NCI-H526 treated with DMSO at 0.1 percent for 48 hours (cell line): ENCODE measurements around the gene FOXD4L6.
"Not testable (repeated sequence)": the region's sequence is repeated elsewhere in the genome, so short reads cannot be mapped to it uniquely, and the experiment has no call there.

Source experiments
- DNase-seq: peaks from one replicate; lab custom pipeline; 2025; lab: John Stamatoyannopoulos, UW

The FOXD4L6 gene

DNA sequence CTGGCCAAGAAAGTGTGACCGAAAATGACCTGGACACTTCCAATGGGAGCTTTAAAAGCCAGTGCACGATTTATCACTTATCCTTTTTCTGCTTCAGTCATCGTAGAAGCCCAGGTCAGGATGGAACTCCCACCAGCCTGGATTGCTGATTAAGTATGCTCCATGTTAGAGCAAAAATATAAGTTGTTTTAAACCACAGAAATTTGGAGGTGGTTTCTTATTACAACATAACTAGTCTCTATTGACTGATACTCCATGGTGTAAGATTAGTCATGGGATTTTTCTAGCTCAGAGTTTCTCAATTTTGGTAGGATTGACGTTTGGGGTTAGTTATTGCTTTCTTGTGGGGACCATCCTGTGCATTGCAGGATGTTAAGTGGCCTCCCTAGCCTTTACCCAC, 29.7 kb downstream of the FOXD4L6 start:
- DNase-seq: not testable (repeated sequence)

DNA sequence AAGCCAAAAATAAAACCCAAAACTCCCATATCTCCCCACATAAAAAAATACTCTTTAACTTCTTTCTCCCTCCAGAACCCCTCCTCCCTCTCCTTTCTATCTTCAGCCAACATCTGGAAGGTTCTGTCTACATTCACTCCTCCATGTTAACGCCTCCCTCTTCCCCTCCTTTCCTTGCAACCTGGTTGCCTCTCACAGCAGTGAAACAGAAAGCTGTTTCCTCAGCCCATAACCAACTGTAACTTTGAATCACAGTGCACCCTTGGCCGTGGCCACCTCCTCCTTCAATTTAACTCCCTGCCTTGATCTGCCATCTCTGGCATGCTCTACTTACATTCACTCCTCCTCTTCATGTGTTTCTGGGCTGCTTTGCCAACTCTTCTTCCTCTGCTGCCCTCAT, 33.4 kb downstream of the FOXD4L6 start:
- DNase-seq: not testable (repeated sequence)

DNA sequence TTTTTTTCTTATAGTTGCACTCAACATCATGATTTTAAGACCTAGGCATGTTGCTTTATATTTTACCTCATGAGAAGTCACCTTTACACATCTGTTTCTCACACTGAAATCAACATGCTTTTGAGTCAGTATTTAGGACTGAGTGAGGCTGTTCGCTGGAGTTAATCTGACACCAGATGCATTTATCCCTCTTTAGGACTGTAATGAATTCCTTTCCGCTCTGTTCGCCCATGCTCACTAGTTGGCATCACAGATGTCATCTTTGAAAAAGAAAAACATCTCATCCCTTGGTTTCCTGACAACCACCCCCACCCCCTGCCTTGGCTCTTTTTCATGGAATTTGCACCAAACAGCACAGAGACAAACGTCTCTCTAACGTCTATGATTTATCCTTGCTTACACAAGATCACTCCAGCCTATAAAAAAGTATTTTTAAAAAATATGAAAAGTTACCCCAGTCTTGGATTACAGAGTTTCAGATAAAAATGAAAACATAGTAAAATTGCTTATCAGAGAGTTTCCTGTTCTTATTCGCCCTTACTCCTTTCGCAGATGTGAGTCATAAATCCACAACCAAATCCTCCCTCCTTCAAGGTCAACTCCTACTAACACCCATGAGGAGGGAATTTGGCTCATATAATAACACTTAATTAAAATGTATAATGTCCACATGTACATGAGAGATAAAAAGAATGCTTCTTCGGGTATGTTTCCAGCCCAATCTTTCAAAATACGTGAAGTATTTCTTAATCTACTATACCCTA, 34.3 kb downstream of the FOXD4L6 start:
- DNase-seq: not testable (repeated sequence)

DNA sequence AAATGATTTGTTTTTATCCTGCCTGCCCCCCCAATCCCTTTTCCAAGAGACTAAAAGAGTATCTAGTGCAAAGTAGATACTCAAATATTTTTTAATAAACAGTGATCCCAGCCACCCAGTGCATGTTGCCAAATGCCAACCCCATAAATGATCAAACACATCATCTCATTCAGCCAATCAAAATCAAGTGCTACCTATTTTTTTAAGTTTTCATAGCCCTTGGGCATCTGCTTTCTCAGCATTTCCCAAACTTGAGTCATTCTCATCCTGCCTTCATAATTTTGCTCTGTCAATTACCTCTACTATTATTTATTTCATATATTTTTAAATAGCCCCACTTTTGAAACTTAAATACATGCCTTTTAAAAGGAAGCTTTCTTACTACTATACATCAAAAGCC, 37.6 kb downstream of the FOXD4L6 start:
- not testable (repeated sequence) for DNase-seq

DNA sequence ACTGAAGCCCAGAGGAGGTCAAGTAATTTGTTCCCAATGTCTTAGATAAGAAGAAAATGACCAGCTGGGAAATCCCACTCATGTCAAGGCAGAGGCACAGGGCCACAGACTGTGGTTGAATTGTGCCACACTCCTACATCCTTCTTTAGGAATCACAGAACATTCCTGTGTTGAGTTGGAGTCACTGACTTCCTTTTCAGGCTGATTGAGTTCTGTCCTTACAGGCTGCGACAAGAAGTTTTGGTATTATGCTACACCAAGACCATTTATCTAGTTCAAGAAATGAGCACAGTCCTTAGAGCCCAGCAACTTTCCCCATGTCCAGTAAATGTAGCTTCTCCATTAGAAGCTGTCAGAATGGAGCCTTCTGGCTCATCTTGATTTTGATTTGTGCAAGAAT, 38.1 kb downstream of the FOXD4L6 start:
- not testable (repeated sequence) for DNase-seq

DNA sequence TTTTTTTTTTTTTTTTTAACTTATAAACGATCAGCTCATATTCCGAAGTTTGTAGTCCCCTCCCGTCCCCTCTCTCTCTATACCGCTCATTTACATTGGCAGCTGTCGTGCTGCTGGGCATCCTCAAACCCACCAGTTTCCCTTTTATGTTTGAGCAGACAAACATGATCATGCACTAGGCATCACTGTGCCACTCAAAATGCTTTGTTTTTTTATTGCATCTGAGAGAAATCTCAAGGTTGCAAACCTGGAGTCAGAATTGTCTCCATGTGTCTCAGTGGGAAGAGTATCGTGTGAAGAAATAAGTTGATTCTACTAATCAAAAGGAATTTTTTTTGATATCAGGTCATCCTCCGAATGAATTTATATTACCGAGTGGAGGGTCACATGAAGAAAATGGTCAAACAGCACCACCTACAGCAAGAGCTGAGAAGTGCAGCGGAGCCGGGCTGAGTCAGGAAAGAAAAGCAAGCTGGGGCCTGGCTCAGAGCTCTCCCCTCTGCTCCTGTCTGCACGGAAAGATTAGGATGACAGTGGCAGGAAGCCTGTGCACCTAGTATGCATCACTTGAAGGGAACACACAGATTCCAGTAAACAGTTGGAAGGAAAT, 39.9 kb downstream of the FOXD4L6 start:
- not testable (repeated sequence) for DNase-seq

DNA sequence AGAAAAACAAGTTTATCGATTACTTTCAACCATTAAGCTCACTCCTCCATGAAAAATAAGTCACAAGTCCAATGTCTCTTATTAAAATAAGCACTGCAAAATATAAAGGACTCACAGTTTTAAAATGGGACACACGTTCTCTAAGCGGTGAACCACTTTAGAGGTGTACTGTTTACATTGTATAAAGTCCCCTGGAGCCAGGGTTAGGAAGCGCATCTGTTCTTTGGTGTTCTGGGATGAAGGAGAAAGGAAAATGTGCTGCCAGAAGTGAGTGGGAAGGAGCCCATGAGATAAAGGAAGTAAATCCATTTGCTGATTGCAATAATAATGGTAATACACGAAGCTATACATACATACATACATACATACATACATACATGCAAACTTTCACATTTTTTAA, 40.6 kb downstream of the FOXD4L6 start:
- not testable (repeated sequence) for DNase-seq

DNA sequence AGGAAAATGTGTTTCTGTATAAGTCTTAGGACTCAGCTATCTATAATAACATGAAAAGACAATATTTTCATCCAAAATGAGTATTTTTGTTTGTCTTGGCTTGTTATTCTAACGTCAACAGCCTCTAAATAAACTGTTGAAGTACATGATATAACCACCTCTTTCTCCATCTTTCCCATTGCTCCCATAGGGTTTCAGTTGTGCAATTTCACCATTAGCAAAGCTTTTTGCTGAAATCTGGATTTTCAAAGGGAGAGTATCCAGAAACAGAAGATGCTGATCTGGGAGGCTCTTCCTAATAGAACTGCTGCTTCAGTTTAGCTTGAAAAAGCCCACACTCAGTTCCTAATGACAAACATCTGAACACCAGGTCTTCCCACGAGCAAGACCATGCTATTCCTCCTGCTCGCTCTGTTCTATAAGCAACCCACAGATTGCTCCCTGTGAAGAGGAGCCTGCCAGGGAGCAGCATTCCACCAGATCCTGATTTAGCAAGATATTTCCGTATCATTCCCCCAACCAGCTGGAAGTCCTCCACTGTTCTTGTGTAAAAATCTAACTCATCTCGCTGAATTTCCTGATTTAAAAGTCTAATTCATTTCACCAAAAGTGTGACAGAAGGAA, 41.2 kb downstream of the FOXD4L6 start:
- not testable (repeated sequence) for DNase-seq

DNA sequence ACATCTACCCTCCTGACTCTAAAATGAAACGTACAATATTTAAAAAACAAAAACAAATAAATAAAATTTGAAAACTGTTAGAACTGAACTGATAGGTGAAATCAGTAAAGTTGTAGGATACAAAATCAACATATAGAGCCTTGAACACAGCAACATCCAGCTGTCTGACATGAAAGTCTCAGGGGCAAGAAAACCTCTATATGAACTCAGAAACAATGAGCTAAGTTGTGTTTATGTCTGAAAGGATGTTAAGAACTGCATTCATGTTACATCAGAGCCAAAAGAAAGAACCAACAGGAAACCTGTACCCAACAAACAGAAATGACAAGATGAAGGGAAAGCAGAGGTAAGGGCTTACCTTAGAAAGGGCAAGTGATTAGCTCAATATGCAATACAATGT, 41.8 kb downstream of the FOXD4L6 start:
- not testable (repeated sequence) for DNase-seq

DNA sequence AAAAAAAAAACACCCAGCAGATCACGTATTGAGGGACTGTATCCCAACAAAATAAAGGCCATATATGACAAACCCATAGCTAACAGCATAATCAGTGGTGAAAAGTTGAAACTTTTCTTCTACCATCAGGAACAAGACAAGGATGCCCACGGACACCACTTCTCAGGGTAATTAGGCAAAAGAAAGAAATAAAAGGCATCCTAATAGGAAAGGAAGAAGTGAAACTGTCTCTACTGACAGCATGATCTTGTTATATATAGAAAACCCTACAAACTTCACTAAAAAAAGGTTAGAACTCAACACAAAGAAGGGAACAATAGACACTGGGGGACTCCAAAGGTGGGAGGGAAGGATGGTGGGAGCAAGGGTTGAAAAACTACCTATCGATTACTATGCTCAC, 42.3 kb downstream of the FOXD4L6 start:
- not testable (repeated sequence) for DNase-seq

DNA sequence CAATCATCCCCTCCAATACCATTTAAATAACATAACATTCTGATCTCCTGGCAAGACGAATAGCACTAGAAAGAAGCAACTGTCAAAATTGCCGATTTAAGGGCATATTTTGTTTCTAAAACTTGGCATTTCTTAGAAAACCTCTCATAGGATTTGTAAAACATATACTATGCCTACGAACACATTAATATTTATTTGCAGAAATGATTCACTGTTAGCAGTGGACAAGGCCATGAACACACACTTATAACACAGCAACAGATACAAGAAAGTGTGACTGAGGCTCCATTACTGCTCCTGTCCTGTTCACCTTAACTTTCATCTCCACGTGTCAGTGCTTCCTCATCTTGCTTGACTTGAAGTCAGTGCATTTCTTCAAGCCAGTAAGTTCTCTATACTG, 46.1 kb downstream of the FOXD4L6 start:
- not testable (repeated sequence) for DNase-seq

DNA sequence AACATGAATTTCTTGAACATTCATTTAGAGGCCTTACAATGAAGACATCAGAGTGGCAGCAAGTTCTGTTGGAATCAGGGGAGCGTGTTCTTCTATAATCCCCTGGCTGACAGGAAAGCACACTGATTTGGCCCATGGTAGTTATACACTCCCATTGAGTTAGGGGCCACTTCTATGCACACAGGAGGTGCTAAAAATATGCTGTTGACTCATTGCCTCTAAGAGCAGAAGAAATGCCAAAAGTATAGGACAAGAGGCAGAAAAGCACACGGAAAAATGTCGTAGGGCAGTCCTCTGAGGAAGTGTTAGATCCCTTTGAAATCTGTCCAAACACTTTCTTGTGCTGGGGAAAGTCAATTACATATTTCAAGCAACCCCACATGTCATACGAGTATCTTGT, 49.0 kb downstream of the FOXD4L6 start:
- DNase-seq: not testable (repeated sequence)

DNA sequence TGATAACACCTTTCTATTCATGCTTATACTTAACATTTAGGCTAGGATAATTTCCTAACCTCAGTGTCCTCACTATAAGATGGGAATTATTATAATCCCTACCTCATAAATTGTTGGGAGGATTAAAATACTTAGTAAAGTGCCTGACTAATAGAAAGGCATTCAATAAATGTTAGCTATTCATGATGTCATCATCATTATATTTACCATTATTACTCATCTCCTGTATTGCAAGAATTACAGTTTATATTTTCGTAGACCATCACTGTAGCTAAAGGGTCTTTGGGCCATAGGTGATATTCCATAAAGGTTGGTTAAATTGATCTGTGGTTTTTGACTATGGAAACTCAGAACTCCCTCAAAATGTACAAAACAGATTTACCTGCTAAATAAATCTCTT, 50.9 kb downstream of the FOXD4L6 start:
- not testable (repeated sequence) for DNase-seq
